GDM1 (cell line): Measurements from ENCODE around the gene RAB13.

Experiments
- DNase-seq: peaks from one replicate; lab custom pipeline; 2025; lab: John Stamatoyannopoulos, UW

RAB13 gene

GRCh38 chr1:153977250-153978240 is 8.6 kb downstream of the RAB13 start, which contains the start of gene JTB:
TSS of gene JTB (minus strand) at chr1:153977674. CDS start at chr1:153977252, 422 bp downstream.
- peak; percentile 75 for DNase-seq

- no peak for DNase-seq
Observed at GRCh38 chr1:153976819-153977249, 9.3 kb downstream of the RAB13 start.

GRCh38 chr1:153973525-153973924 is 12.6 kb downstream of the RAB13 start:
- no peak for DNase-seq

- DNase-seq: no peak
Observed at GRCh38 chr1:153973071-153973470, 13.1 kb downstream of the RAB13 start.

- no peak for DNase-seq
Observed at GRCh38 chr1:153970346-153970745, 15.8 kb downstream of the RAB13 start.

GRCh38 chr1:153968972-153969371 is 17.2 kb downstream of the RAB13 start:
- DNase-seq: no peak

- DNase-seq: no peak
Observed at GRCh38 chr1:153968408-153968807, 17.7 kb downstream of the RAB13 start.

GRCh38 chr1:153968000-153968363 is 18.2 kb downstream of the RAB13 start:
- DNase-seq: no peak

- peak; percentile 94 for DNase-seq
Observed at GRCh38 chr1:153967107-153967999, 18.8 kb downstream of the RAB13 start, which contains the start of gene CREB3L4. TSS of gene CREB3L4 (plus strand) at chr1:153967902. CDS start at chr1:153968526, 624 bp downstream.

- no peak for DNase-seq
Observed at GRCh38 chr1:153963850-153964331, 22.2 kb downstream of the RAB13 start.

GRCh38 chr1:153963030-153963849 is 22.9 kb downstream of the RAB13 start, which contains the start of gene SLC39A1:
TSS of gene SLC39A1 (minus strand) at chr1:153963537. CDS start at chr1:153962715, 822 bp downstream.
- DNase-seq: peak; percentile 90

GRCh38 chr1:153962088-153963029 is 23.8 kb downstream of the RAB13 start:
- no peak for DNase-seq

- DNase-seq: no peak
Observed at GRCh38 chr1:153961421-153961820, 24.7 kb downstream of the RAB13 start.

GRCh38 chr1:153960206-153960605 is 25.9 kb downstream of the RAB13 start:
- DNase-seq: no peak

- DNase-seq: no peak
Observed at GRCh38 chr1:153959454-153959853, 26.7 kb downstream of the RAB13 start.

- DNase-seq: no peak
Observed at GRCh38 chr1:153958961-153959260, 27.2 kb downstream of the RAB13 start.

- DNase-seq: peak; percentile 93
Observed at GRCh38 chr1:153958111-153958960, 27.8 kb downstream of the RAB13 start, which contains the start of gene CRTC2. TSS of gene CRTC2 (minus strand) at chr1:153958612. CDS start at chr1:153958497, 115 bp downstream.

- DNase-seq: no peak
Observed at GRCh38 chr1:153957744-153958110, 28.4 kb downstream of the RAB13 start.
